Measurements from ENCODE around the gene PKP3. TPM values are rescaled to one million over a fixed set of nuclear protein-coding genes. Genes with fewer than 3 reads are reported as not detected.

The PKP3 gene
- total and polyA plus RNA-seq, 9 of the 15 experiments (the other 6 are each of a cell fraction or from before 2014, with no cell fraction given) = 0.11 to 110 (median 30.7) TPM

DNA sequence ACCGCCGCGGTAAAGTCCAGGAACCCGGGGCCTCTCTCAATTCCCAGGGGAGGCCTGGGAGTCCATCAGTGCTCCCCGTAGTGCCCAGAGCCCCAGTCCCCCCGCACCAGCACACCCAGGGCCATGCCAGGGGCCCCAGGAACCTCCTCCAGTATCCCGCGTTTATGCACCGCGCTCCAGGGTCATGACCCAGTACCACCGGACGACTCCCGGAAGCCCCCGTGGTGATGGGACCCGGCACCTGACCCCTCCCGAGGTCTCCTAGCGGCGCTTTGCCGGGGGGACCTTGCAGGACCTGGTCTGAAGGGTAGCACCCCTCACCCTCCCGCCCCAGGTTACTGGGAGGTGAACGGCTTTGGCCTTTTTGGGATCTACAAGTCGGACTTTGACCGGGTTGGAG, 13.5 kb upstream of the PKP3 start:
- CTCF ChIA-PET (ENCODE audit: low intra/inter-chr PET ratio) = no interaction called here
- 96% methylated on average over 15 of the region's 23 CpGs for WGBS (ENCODE audit: insufficient coverage, low coverage, missing lambda C conversion rate)
- DNase-seq (ENCODE audit: extremely low read depth in 1 of 4, low spot score in 3 of 4) (no peak), ATAC-seq (no peak), FAIRE-seq (no peak)
- H3K36me3 ChIP-seq (ENCODE audit: control insufficient read depth, insufficient read depth, low read length) = peaks cover 29% of the 10 kb centered on the region; the same call in 2 of the 3 replicates
- H2AFZ ChIP-seq (ENCODE audit: low read depth, low read length) = no peak overlapping the region
- H3K79me2 ChIP-seq (ENCODE audit: control insufficient read depth, insufficient read depth, low read length) = no peaks in the 10 kb centered on the region
- H3K4me2 ChIP-seq (ENCODE audit: insufficient read depth, low read length) = no peak overlapping the region
- peaks cover 2% of the 10 kb centered on the region; the same call in 1 of the 2 replicates for H3K9me3 ChIP-seq (replicated peaks; ENCODE audit: control insufficient read depth, insufficient read depth, low read depth, low read length)
- no peak for TF ChIP-seq SRSF3 (IDR thresholded peaks at IDR 0.05; ENCODE audit: insufficient read depth, low read length)
- no peaks in the 10 kb centered on the region for H4K20me1 ChIP-seq (replicated peaks; ENCODE audit: control insufficient read depth, insufficient read depth, low read length)
- intact Hi-C loops (cut with micrococcal nuclease) = no loop called here
- no peak overlapping the region for H3K9ac ChIP-seq (ENCODE audit: insufficient read depth in 1 of 2, low read depth in 2 of 2, low read length in 2 of 2)
- H3K9me1 ChIP-seq (ENCODE audit: control insufficient read depth, insufficient read depth, low read length) = no peaks in the 10 kb centered on the region
- BruUV-seq (replicated peaks) = no TSS peak
- no peak overlapping the region for H3K27ac ChIP-seq (ENCODE audit: extremely low read depth, low read depth, low read length)
- in situ Hi-C loops (cut with MboI) = no loop called here
- peaks cover 0 to 28% of the 10 kb centered on the region in 2 experiments; a peak in 2 of 5 replicates for H3K4me1 ChIP-seq (replicated peaks in 1 of 2; ENCODE audit: control insufficient read depth in 2 of 2, insufficient read depth in 2 of 2, low read length in 2 of 2)
- H3K4me3 ChIP-seq = no peak overlapping the region
- POLR2A ChIA-PET = no interaction called here
- no peaks in the 10 kb centered on the region for H3K27me3 ChIP-seq (ENCODE audit: control insufficient read depth in 2 of 2, insufficient read depth in 2 of 2, low read length in 2 of 2)

DNA sequence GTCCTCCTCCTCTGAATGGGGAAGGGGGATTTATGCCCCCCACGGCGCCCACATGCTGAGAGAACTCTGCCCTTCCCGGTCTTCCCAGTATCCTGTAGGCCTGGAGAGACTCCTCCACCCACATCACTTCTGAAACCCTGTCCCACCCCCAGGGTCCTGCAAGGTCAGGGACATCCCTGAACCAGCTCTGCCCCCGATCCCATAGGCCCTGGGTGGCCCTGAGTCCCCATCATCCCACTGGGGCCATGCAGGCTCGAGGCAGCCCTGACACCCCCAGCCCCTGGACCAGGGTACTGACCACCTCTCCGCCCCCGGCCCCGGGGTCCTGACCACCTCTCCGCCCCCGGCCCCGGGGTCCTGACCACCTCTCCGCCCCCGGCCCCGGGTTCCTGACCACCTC, 13.0 kb upstream of the PKP3 start:
- no peak for FAIRE-seq
- H3K4me1 ChIP-seq (replicated peaks in 1 of 2; ENCODE audit: control insufficient read depth in 2 of 2, insufficient read depth in 2 of 2, low read length in 2 of 2) = peaks cover 0 to 31% of the 10 kb centered on the region in 2 experiments; a peak in 2 of 5 replicates
- intact Hi-C loops (cut with micrococcal nuclease) = no loop called here
- CTCF ChIA-PET (ENCODE audit: low intra/inter-chr PET ratio) = no interaction called here
- 75% methylated on average over 3 of the region's 14 CpGs for WGBS (ENCODE audit: insufficient coverage, low coverage, missing lambda C conversion rate)
- H3K4me3 ChIP-seq = no peak overlapping the region
- no TSS peak for BruUV-seq (replicated peaks)
- H3K36me3 ChIP-seq (ENCODE audit: control insufficient read depth, insufficient read depth, low read length) = peaks cover 25% of the 10 kb centered on the region; the same call in 2 of the 3 replicates
- H3K9me1 ChIP-seq (ENCODE audit: control insufficient read depth, insufficient read depth, low read length) = no peaks in the 10 kb centered on the region
- no peak overlapping the region for H2AFZ ChIP-seq (ENCODE audit: low read depth, low read length)
- no peak for ATAC-seq
- in situ Hi-C loops (cut with MboI) = no loop called here
- H3K9ac ChIP-seq (ENCODE audit: insufficient read depth in 1 of 2, low read depth in 2 of 2, low read length in 2 of 2) = no peak overlapping the region
- no peak overlapping the region for H3K4me2 ChIP-seq (ENCODE audit: insufficient read depth, low read length)
- no peaks in the 10 kb centered on the region for H3K27me3 ChIP-seq (ENCODE audit: control insufficient read depth in 2 of 2, insufficient read depth in 2 of 2, low read length in 2 of 2)
- DNase-seq (ENCODE audit: extremely low read depth in 1 of 4, low spot score in 3 of 4) = no peak
- H4K20me1 ChIP-seq (replicated peaks; ENCODE audit: control insufficient read depth, insufficient read depth, low read length) = no peaks in the 10 kb centered on the region
- H3K27ac ChIP-seq (ENCODE audit: extremely low read depth, low read depth, low read length) = no peak overlapping the region
- POLR2A ChIA-PET = no interaction called here
- no peaks in the 10 kb centered on the region for H3K79me2 ChIP-seq (ENCODE audit: control insufficient read depth, insufficient read depth, low read length)
- H3K9me3 ChIP-seq (replicated peaks; ENCODE audit: control insufficient read depth, insufficient read depth, low read depth, low read length) = peaks cover 4% of the 10 kb centered on the region; the same call in 1 of the 2 replicates
- no peak for TF ChIP-seq FIP1L1 (IDR thresholded peaks at IDR 0.05; ENCODE audit: low read depth, low read length, poor library complexity, severe bottlenecking)
- no peak for TF ChIP-seq POLR2AphosphoS2 (IDR thresholded peaks at IDR 0.05; ENCODE audit: low read length)
- TF ChIP-seq ZNF740 (CRISPR knock-in tag; IDR thresholded peaks at IDR 0.05) = no peak
- TF ChIP-seq ZNF740 (tag; IDR thresholded peaks at IDR 0.05) = no peak
- TF ChIP-seq, protein P1, sequence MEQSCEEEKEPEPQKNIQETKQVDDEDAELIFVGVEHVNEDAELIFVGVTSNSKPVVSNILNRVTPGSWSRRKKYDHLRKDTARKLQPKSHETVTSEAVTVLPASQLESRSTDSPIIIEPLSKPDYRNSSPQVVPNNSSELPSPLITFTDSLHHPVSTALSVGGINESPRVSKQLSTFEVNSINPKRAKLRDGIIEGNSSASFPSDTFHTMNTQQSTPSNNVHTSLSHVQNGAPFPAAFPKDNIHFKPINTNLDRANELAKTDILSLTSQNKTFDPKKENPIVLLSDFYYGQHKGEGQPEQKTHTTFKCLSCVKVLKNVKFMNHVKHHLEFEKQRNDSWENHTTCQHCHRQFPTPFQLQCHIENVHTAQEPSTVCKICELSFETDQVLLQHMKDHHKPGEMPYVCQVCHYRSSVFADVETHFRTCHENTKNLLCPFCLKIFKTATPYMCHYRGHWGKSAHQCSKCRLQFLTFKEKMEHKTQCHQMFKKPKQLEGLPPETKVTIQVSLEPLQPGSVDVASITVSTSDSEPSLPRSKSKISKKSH (CRISPR knock-in tag; IDR thresholded peaks at IDR 0.05) = no peak
- no peak for TF ChIP-seq FOXK2 (conservative IDR thresholded peaks at IDR 0.05 in 1 of 2, IDR thresholded peaks at IDR 0.05 in 1 of 2; ENCODE audit: low read depth in 2 of 2)
- TF ChIP-seq, protein P2, sequence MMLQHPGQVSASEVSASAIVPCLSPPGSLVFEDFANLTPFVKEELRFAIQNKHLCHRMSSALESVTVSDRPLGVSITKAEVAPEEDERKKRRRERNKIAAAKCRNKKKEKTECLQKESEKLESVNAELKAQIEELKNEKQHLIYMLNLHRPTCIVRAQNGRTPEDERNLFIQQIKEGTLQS (IDR thresholded peaks at IDR 0.05) = no peak
- TF ChIP-seq, protein P2 (CRISPR knock-in tag; conservative IDR thresholded peaks at IDR 0.05) = no peak
- TF ChIP-seq PML (IDR thresholded peaks at IDR 0.05; ENCODE audit: low read length) = no peak
- no peak for TF ChIP-seq HOMEZ (CRISPR knock-in tag; IDR thresholded peaks at IDR 0.05)

Measured in K562 (cell line).